Measurements from ENCODE around the gene RABGAP1L. TPM values are rescaled to one million over a fixed set of nuclear protein-coding genes. Genes with fewer than 3 reads are reported as not detected.
"Not testable (repeated sequence)": the region's sequence is repeated elsewhere in the genome, so short reads cannot be mapped to it uniquely, and the experiment has no call there.

The RABGAP1L gene
- polyA plus RNA-seq, 4 donors, result 20.6 to 53.9 (median 25.1) TPM

- H3K36me3 ChIP-seq (ENCODE audit: control insufficient read depth in 3 of 3, insufficient read depth in 2 of 3, low read depth in 1 of 3, low read length in 3 of 3), result peaks cover 0 to 2% (median 0%) of the 10 kb centered on the region in 3 donors
- WGBS, 3 donors, result 63 to 70% (median 66%) methylated on average over 1 of the region's 1 CpG
- DNase-seq (no peak), FAIRE-seq (peak; percentile 86)
- no peaks in the 10 kb centered on the region for H3K4me1 ChIP-seq (ENCODE audit: control insufficient read depth in 3 of 3, insufficient read depth in 2 of 3, low read depth in 1 of 3, low read length in 2 of 3)
- H3K4me3 ChIP-seq (ENCODE audit: low read depth in 1 of 3, low read length in 3 of 3), result no peak overlapping the region
- H3K27ac ChIP-seq (ENCODE audit: low read depth in 1 of 3, low read length in 2 of 3), result no peak overlapping the region
- H3K27me3 ChIP-seq (ENCODE audit: control insufficient read depth in 3 of 3, insufficient read depth in 3 of 3, low read length in 3 of 3), result no peaks in the 10 kb centered on the region
- H3K9me3 ChIP-seq (ENCODE audit: control insufficient read depth in 2 of 2, insufficient read depth in 1 of 2, low read depth in 1 of 2, low read length in 1 of 2), result no peaks in the 10 kb centered on the region
These were observed 481.5 kb downstream of the RABGAP1L start for GRCh38 chr1:174640783-174641182.

- no peak overlapping the region for H3K4me3 ChIP-seq (ENCODE audit: low read depth in 1 of 3, low read length in 3 of 3)
- H3K27me3 ChIP-seq (ENCODE audit: control insufficient read depth in 3 of 3, insufficient read depth in 3 of 3, low read length in 3 of 3), result no peaks in the 10 kb centered on the region
- H3K4me1 ChIP-seq (ENCODE audit: control insufficient read depth in 3 of 3, insufficient read depth in 2 of 3, low read depth in 1 of 3, low read length in 2 of 3), result no peaks in the 10 kb centered on the region
- H3K27ac ChIP-seq (ENCODE audit: low read depth in 1 of 3, low read length in 2 of 3), result no peak overlapping the region
- H3K36me3 ChIP-seq (ENCODE audit: control insufficient read depth in 3 of 3, insufficient read depth in 2 of 3, low read depth in 1 of 3, low read length in 3 of 3), result peaks cover 0 to 2% (median 0%) of the 10 kb centered on the region in 3 donors
- no peaks in the 10 kb centered on the region for H3K9me3 ChIP-seq (ENCODE audit: control insufficient read depth in 2 of 2, insufficient read depth in 1 of 2, low read depth in 1 of 2, low read length in 1 of 2)
- DNase-seq (no peak), FAIRE-seq (no peak)
These were observed 483.1 kb downstream of the RABGAP1L start for GRCh38 chr1:174642393-174642792.

- no peaks in the 10 kb centered on the region for H3K36me3 ChIP-seq (ENCODE audit: control insufficient read depth in 3 of 3, insufficient read depth in 2 of 3, low read depth in 1 of 3, low read length in 3 of 3)
- no peaks in the 10 kb centered on the region for H3K9me3 ChIP-seq (ENCODE audit: control insufficient read depth in 2 of 2, insufficient read depth in 1 of 2, low read depth in 1 of 2, low read length in 1 of 2)
- H3K4me3 ChIP-seq (ENCODE audit: low read depth in 1 of 3, low read length in 3 of 3), result no peak overlapping the region
- 100% methylated on average over 1 of the region's 1 CpG for WGBS, 3 donors
- no peaks in the 10 kb centered on the region for H3K4me1 ChIP-seq (ENCODE audit: control insufficient read depth in 3 of 3, insufficient read depth in 2 of 3, low read depth in 1 of 3, low read length in 2 of 3)
- FAIRE-seq (no peak), DNase-seq (no peak)
- H3K27me3 ChIP-seq (ENCODE audit: control insufficient read depth in 3 of 3, insufficient read depth in 3 of 3, low read length in 3 of 3), result no peaks in the 10 kb centered on the region
- H3K27ac ChIP-seq (ENCODE audit: low read depth in 1 of 3, low read length in 2 of 3), result no peak overlapping the region
These were observed 483.9 kb downstream of the RABGAP1L start for GRCh38 chr1:174643206-174643605.

GRCh38 chr1:174649572-174649971 is 490.3 kb downstream of the RABGAP1L start:
- FAIRE-seq; H3K4me3 ChIP-seq (ENCODE audit: low read depth in 1 of 3, low read length in 3 of 3); H3K9me3 ChIP-seq (ENCODE audit: control insufficient read depth in 2 of 2, insufficient read depth in 1 of 2, low read depth in 1 of 2, low read length in 1 of 2); H3K36me3 ChIP-seq (ENCODE audit: control insufficient read depth in 3 of 3, insufficient read depth in 2 of 3, low read depth in 1 of 3, low read length in 3 of 3); H3K4me1 ChIP-seq (ENCODE audit: control insufficient read depth in 3 of 3, insufficient read depth in 2 of 3, low read depth in 1 of 3, low read length in 2 of 3); H3K27me3 ChIP-seq (ENCODE audit: control insufficient read depth in 3 of 3, insufficient read depth in 3 of 3, low read length in 3 of 3); DNase-seq; H3K27ac ChIP-seq (ENCODE audit: low read depth in 1 of 3, low read length in 2 of 3): not testable (repeated sequence)
- 80 to 84% (median 83%) methylated on average over 2 of the region's 2 CpGs for WGBS, 3 donors

- no peak for FAIRE-seq
- Histone ChIP-seq H3K9me3 (ENCODE audit: control insufficient read depth in 2 of 2, insufficient read depth in 1 of 2, low read depth in 1 of 2, low read length in 1 of 2) (peaks cover 0 to 1% of the 10 kb centered on the region in 2 donors), H3K36me3 (ENCODE audit: control insufficient read depth in 3 of 3, insufficient read depth in 2 of 3, low read depth in 1 of 3, low read length in 3 of 3) (no peaks in the 10 kb centered on the region), H3K4me1 (ENCODE audit: control insufficient read depth in 3 of 3, insufficient read depth in 2 of 3, low read depth in 1 of 3, low read length in 2 of 3) (peaks cover 0 to 6% (median 0%) of the 10 kb centered on the region in 3 donors), H3K27me3 (ENCODE audit: control insufficient read depth in 3 of 3, insufficient read depth in 3 of 3, low read length in 3 of 3) (no peaks in the 10 kb centered on the region), H3K4me3 (ENCODE audit: low read depth in 1 of 3, low read length in 3 of 3) (no peak overlapping the region), H3K27ac (ENCODE audit: low read depth in 1 of 3, low read length in 2 of 3) (no peak overlapping the region)
- no peak for DNase-seq
- 73 to 90% (median 87%) methylated on average over 8 of the region's 8 CpGs for WGBS, 3 donors
These were observed 493.4 kb downstream of the RABGAP1L start for GRCh38 chr1:174652569-174653280.

- H3K36me3 ChIP-seq (ENCODE audit: control insufficient read depth in 3 of 3, insufficient read depth in 2 of 3, low read depth in 1 of 3, low read length in 3 of 3), result no peaks in the 10 kb centered on the region
- no peak overlapping the region for H3K4me3 ChIP-seq (ENCODE audit: low read depth in 1 of 3, low read length in 3 of 3)
- peaks cover 0 to 6% (median 0%) of the 10 kb centered on the region in 3 donors for H3K4me1 ChIP-seq (ENCODE audit: control insufficient read depth in 3 of 3, insufficient read depth in 2 of 3, low read depth in 1 of 3, low read length in 2 of 3)
- FAIRE-seq, result no peak
- H3K27ac ChIP-seq (ENCODE audit: low read depth in 1 of 3, low read length in 2 of 3), result no peak overlapping the region
- DNase-seq, result no peak
- no peaks in the 10 kb centered on the region for H3K27me3 ChIP-seq (ENCODE audit: control insufficient read depth in 3 of 3, insufficient read depth in 3 of 3, low read length in 3 of 3)
- peaks cover 0 to 5% of the 10 kb centered on the region in 2 donors for H3K9me3 ChIP-seq (ENCODE audit: control insufficient read depth in 2 of 2, insufficient read depth in 1 of 2, low read depth in 1 of 2, low read length in 1 of 2)
These were observed 495.2 kb downstream of the RABGAP1L start for GRCh38 chr1:174654560-174654959.

GRCh38 chr1:174656409-174657059 is 497.2 kb downstream of the RABGAP1L start:
- Histone ChIP-seq H3K36me3 (ENCODE audit: control insufficient read depth in 3 of 3, insufficient read depth in 2 of 3, low read depth in 1 of 3, low read length in 3 of 3) (peaks cover 0 to 3% (median 0%) of the 10 kb centered on the region in 3 donors), H3K9me3 (ENCODE audit: control insufficient read depth in 2 of 2, insufficient read depth in 1 of 2, low read depth in 1 of 2, low read length in 1 of 2) (peaks cover 0 to 5% of the 10 kb centered on the region in 2 donors), H3K27me3 (ENCODE audit: control insufficient read depth in 3 of 3, insufficient read depth in 3 of 3, low read length in 3 of 3) (no peaks in the 10 kb centered on the region), H3K4me3 (ENCODE audit: low read depth in 1 of 3, low read length in 3 of 3) (no peak overlapping the region), H3K27ac (ENCODE audit: low read depth in 1 of 3, low read length in 2 of 3) (no peak overlapping the region), H3K4me1 (ENCODE audit: control insufficient read depth in 3 of 3, insufficient read depth in 2 of 3, low read depth in 1 of 3, low read length in 2 of 3) (peaks cover 0 to 6% (median 0%) of the 10 kb centered on the region in 3 donors)
- FAIRE-seq (no peak), DNase-seq (peak; percentile 24 to 30)
- 26 to 56% (median 44%) methylated on average over 1 of the region's 1 CpG for WGBS, 3 donors

- H3K4me3 ChIP-seq (ENCODE audit: low read depth in 1 of 3, low read length in 3 of 3), result no peak overlapping the region
- no peak overlapping the region for H3K27ac ChIP-seq (ENCODE audit: low read depth in 1 of 3, low read length in 2 of 3)
- FAIRE-seq, result no peak
- peaks cover 0 to 5% (median 0%) of the 10 kb centered on the region in 3 donors for H3K4me1 ChIP-seq (ENCODE audit: control insufficient read depth in 3 of 3, insufficient read depth in 2 of 3, low read depth in 1 of 3, low read length in 2 of 3)
- peaks cover 0 to 5% of the 10 kb centered on the region in 2 donors for H3K9me3 ChIP-seq (ENCODE audit: control insufficient read depth in 2 of 2, insufficient read depth in 1 of 2, low read depth in 1 of 2, low read length in 1 of 2)
- DNase-seq, result no peak
- H3K36me3 ChIP-seq (ENCODE audit: control insufficient read depth in 3 of 3, insufficient read depth in 2 of 3, low read depth in 1 of 3, low read length in 3 of 3), result peaks cover 0 to 3% (median 0%) of the 10 kb centered on the region in 3 donors
- no peaks in the 10 kb centered on the region for H3K27me3 ChIP-seq (ENCODE audit: control insufficient read depth in 3 of 3, insufficient read depth in 3 of 3, low read length in 3 of 3)
These were observed 498.1 kb downstream of the RABGAP1L start for GRCh38 chr1:174657411-174657810.
